Endothelial cell of umbilical vein (primary cell): ENCODE data around the gene TFDP1. TPM values are rescaled to one million over a fixed set of nuclear protein-coding genes. Genes with fewer than 3 reads are reported as not detected.

Source experiments
- BruUV-seq: library from RNA; stranded (reverse); fragments of 400-500 nt; replicated peaks from 2 replicates; lab custom pipeline; 2021; lab: Mats Ljungman, UMichigan
- CTCF ChIA-PET: fragments of 300-600, 350-600 bp; sonication (Branson Sonifier 250); formaldehyde crosslinking; loops from one replicate; lab custom pipeline; 2021; ENCODE audit warnings: antibody characterized with exemption, inconsistent platforms; lab: Charles Lee
- POLR2A ChIA-PET: fragments of 300-600, 350-600 bp; sonication (Branson Sonifier 250); formaldehyde crosslinking; loops from one replicate; lab custom pipeline; 2021; ENCODE audit warnings: antibody characterized with exemption, inconsistent platforms; lab: Charles Lee
- DNase-seq: peaks from one replicate; pipeline ENCODE4 v3.0.0-alpha.2; 2011; ENCODE audit warnings: low read depth, low spot score
- FAIRE-seq: peaks from 2 replicates; lab custom pipeline; 2011; peaks lifted over from hg19 to GRCh38; lab: Jason Lieb, UNC
- H2AFZ ChIP-seq: 2 replicates; pipeline ENCODE4 v1.6.0; 2012; ENCODE audit warnings: low read depth, low read length, control low read depth, inconsistent platforms
- H3K27ac ChIP-seq: 2 replicates; pipeline ENCODE4 v1.5.1; 2011; ENCODE audit warnings: low read depth, mild to moderate bottlenecking, control low read depth, low read length, moderate library complexity; ENCODE audit not compliant: insufficient read depth
- H3K27me3 ChIP-seq, 2 experiments: 2 replicates each; pipeline versions ENCODE4 v1.6.0 to v1.6.1; 2011; ENCODE audit warnings: low read length in 2 of 2, mixed read lengths in 1 of 2; ENCODE audit not compliant: control insufficient read depth in 2 of 2, insufficient read depth in 2 of 2
- H3K36me3 ChIP-seq, 2 experiments: 2 replicates in 1 of 2; 3 replicates in 1 of 2; pipeline ENCODE4 v1.5.1; 2011; ENCODE audit warnings: low read length in 2 of 2, mild to moderate bottlenecking in 1 of 2, moderate library complexity in 1 of 2; ENCODE audit not compliant: control insufficient read depth in 2 of 2, insufficient read depth in 2 of 2; ENCODE audit errors: extremely low read depth in 1 of 2
- H3K4me1 ChIP-seq: 3 replicates; pipeline ENCODE4 v1.5.1; 2011; ENCODE audit warnings: mild to moderate bottlenecking, low read length; ENCODE audit not compliant: control insufficient read depth, insufficient read depth; ENCODE audit errors: extremely low read depth
- H3K4me2 ChIP-seq: 2 replicates; pipeline ENCODE4 v1.6.1; 2011; ENCODE audit warnings: low read length, control low read depth, mixed read lengths; ENCODE audit not compliant: insufficient read depth
- H3K4me3 ChIP-seq, 3 experiments: fragments of 200-600 bp in 1 of 3; sonication (generic), shearing (Covaris generic) in 1 of 3; replicated peaks in 1 of 3; 2 replicates each; pipeline ENCODE4 v1.5.1; 2011 to 2016; ENCODE audit warnings: control low read depth in 3 of 3, low read length in 3 of 3, mild to moderate bottlenecking in 2 of 3, inconsistent platforms in 1 of 3, low read depth in 1 of 3, moderate library complexity in 1 of 3; ENCODE audit not compliant: insufficient read depth in 1 of 3
- H3K79me2 ChIP-seq: 2 replicates; pipeline ENCODE4 v1.6.0; 2012; ENCODE audit warnings: low read length, inconsistent platforms; ENCODE audit not compliant: control insufficient read depth, insufficient read depth
- H3K9ac ChIP-seq: replicated peaks from 2 replicates; pipeline ENCODE3; 2011; ENCODE audit warnings: low read length, control low read depth; ENCODE audit not compliant: insufficient read depth; ENCODE audit errors: extremely low read depth
- H3K9me1 ChIP-seq: replicated peaks from 3 replicates; pipeline ENCODE4 v1.6.0; 2011; ENCODE audit warnings: mild to moderate bottlenecking, low read length; ENCODE audit not compliant: control insufficient read depth, insufficient read depth; ENCODE audit errors: extremely low read depth
- H3K9me3 ChIP-seq: replicated peaks from 2 replicates; pipeline ENCODE4 v1.5.1; 2012; ENCODE audit warnings: low read length, inconsistent platforms; ENCODE audit not compliant: control insufficient read depth, insufficient read depth
- H4K20me1 ChIP-seq: replicated peaks from 2 replicates; pipeline ENCODE3; 2011; ENCODE audit warnings: mild to moderate bottlenecking, low read length; ENCODE audit not compliant: control insufficient read depth, insufficient read depth; ENCODE audit errors: extremely low read depth
- JUN ChIP-seq: IDR thresholded peaks from 2 replicates; pipeline ENCODE4 v1.6.1; 2011; ENCODE audit warnings: borderline replicate concordance, low read depth; ENCODE audit not compliant: insufficient read length, insufficient read depth
- POLR2A ChIP-seq: IDR thresholded peaks from 2 replicates; pipeline ENCODE4 v1.6.1; 2012; ENCODE audit warnings: low read depth, mild to moderate bottlenecking, control low read depth, low read length
- POLR2AphosphoS5 ChIP-seq: IDR thresholded peaks from 2 replicates; pipeline ENCODE4 v1.6.1; 2012; ENCODE audit warnings: low read depth, mild to moderate bottlenecking, control low read depth, low read length, moderate library complexity; ENCODE audit not compliant: insufficient read depth
- dilution Hi-C: fragments of 300-500 bp; cut with MboI; formaldehyde crosslinking; loops from one replicate; pipeline ENCODE4 v1.15.0; 2019; ENCODE audit warnings: low sequenced_read_pairs; ENCODE audit not compliant: extremely low pct_ligation_motif_present
- intact Hi-C: fragments of 100-400 bp; cut with micrococcal nuclease; formaldehyde crosslinking; loops from one replicate; pipeline ENCODE4 v1.10.0; 2022
- polyA plus RNA-seq, 4 experiments: library from polyadenylated mRNA; depleted of rRNA in 3 of 4; stranded (reverse) in 3 of 4; unstranded in 1 of 4; fragments of >200 nt; gene quantifications; 2 replicates each; pipeline versions ENCODE4 v1.2.1 to v1.2.3, GENCODE V29; 2011 to 2012; ENCODE audit warnings: missing spikeins in 1 of 4
- total RNA-seq: library from RNA; stranded (reverse); gene quantifications from 2 replicates; pipeline ENCODE4 v1.2.3, GENCODE V29; 2021
- TF ChIP-seq, protein P1 (sequence below), 2 donors: IDR thresholded peaks; 1 replicate in 1 of 2; 2 replicates in 1 of 2; pipeline ENCODE4 v1.5.1; 2011; ENCODE audit warnings: low read length in 2 of 2, mild to moderate bottlenecking in 2 of 2, moderate library complexity in 2 of 2, control low read depth in 1 of 2, inconsistent platforms in 1 of 2, low read depth in 1 of 2; ENCODE audit not compliant: insufficient read depth in 1 of 2; ENCODE audit errors: extremely low read depth in 1 of 2

The TFDP1 gene
- total and polyA plus RNA-seq, 2 donors (not counting 3 experiments of a cell fraction or from before 2014, with no cell fraction given), result 64.3 to 137 TPM

DNA sequence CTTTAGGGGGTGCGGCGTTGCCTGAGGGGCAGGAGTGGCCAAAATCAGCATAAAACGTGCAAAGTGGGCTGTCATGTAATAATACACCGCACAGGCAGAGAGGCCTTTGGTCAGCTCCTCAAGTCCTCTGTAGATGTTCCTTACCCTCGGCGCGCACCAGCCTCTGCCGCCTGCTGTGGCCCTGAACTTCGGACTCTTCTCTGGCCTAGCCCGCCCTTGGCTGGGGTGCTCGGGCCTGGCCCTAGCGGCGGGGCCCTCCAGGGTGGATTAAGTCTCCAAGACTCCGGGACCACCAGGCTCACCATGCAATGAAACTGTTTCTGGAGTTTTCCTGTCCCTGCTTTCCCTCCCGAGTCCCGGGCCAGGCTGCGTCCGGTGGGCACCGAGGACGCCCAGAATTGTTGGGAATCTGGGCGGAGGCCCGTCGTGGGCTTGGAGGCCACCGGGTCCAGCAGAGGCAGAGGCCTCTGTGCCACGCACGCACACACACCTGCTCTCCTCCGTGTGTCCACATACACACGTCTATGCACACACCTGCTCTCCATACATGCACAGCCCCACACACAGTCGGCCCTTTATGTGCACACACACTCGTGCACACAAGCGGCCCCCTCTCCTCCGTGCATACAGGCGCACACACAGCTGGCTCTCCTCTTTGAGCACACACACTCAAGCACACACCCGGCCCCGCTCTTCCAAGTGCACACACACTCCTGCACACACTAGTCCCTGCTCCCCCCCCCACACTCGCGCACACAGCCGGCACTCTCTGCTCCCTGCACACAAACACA is 1.5 kb upstream of the TFDP1 start:
- Histone ChIP-seq H3K9ac (no peak overlapping the region), H4K20me1 (no peaks in the 10 kb centered on the region), H3K4me3 (no peak overlapping the region), H3K4me2 (no peak overlapping the region), H3K79me2 (peaks cover 29% of the 10 kb centered on the region), H3K27ac (no peak overlapping the region), H2AFZ (no peak overlapping the region), H3K27me3 (peaks cover 2 to 13% of the 10 kb centered on the region in 2 experiments), H3K4me1 (peaks cover 7% of the 10 kb centered on the region), H3K9me3 (no peaks in the 10 kb centered on the region), H3K36me3 (peaks cover 3 to 4% of the 10 kb centered on the region in 2 experiments), H3K9me1 (no peaks in the 10 kb centered on the region)
- intact Hi-C loops (no loop called here), dilution Hi-C loops (no loop called here)
- ChIA-PET CTCF (no interaction called here), POLR2A (no interaction called here)
- no TSS peak for BruUV-seq
- FAIRE-seq (no peak), DNase-seq (no peak)
- no peak for TF ChIP-seq JUN
- TF ChIP-seq POLR2AphosphoS5, result no peak
- no peak for TF ChIP-seq POLR2A
- TF ChIP-seq, protein P1, sequence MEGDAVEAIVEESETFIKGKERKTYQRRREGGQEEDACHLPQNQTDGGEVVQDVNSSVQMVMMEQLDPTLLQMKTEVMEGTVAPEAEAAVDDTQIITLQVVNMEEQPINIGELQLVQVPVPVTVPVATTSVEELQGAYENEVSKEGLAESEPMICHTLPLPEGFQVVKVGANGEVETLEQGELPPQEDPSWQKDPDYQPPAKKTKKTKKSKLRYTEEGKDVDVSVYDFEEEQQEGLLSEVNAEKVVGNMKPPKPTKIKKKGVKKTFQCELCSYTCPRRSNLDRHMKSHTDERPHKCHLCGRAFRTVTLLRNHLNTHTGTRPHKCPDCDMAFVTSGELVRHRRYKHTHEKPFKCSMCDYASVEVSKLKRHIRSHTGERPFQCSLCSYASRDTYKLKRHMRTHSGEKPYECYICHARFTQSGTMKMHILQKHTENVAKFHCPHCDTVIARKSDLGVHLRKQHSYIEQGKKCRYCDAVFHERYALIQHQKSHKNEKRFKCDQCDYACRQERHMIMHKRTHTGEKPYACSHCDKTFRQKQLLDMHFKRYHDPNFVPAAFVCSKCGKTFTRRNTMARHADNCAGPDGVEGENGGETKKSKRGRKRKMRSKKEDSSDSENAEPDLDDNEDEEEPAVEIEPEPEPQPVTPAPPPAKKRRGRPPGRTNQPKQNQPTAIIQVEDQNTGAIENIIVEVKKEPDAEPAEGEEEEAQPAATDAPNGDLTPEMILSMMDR (IDR thresholded peaks at IDR 0.05; ENCODE audit: extremely low read depth in 1 of 2, insufficient read depth in 1 of 2, low read depth in 1 of 2, low read length in 2 of 2), result no peak
